GM13977 (cell line): ENCODE results near the gene FASLG.

Source experiments
- DNase-seq: peaks from one replicate; pipeline ENCODE4 v3.0.0; 2012; ENCODE audit warnings: low spot score
- CTCF ChIP-seq: IDR thresholded peaks from 2 replicates; pipeline ENCODE4 v1.5.1; 2012; ENCODE audit warnings: mild to moderate bottlenecking, control low read depth; ENCODE audit not compliant: insufficient read depth; ENCODE audit errors: extremely low read depth, missing control alignments
- in situ Hi-C: fragments of 300-500 bp; cut with MboI; formaldehyde crosslinking; loops from one replicate; pipeline ENCODE4 v1.12.0; 2022; ENCODE audit warnings: low sequenced_read_pairs, low pct_unique_long_range_greater_than_20kb, mixed read lengths, inconsistent platforms; ENCODE audit not compliant: unreplicated experiment

Gene FASLG

GRCh38 chr1:172653015-172653709 lies 5.7 kb upstream of the FASLG start:
- in situ Hi-C loops, result no loop called here
- no peak for DNase-seq
- no peak for TF ChIP-seq CTCF

- no peak for TF ChIP-seq CTCF
- no peak for DNase-seq
- in situ Hi-C loops, result no loop called here
Measured at GRCh38 chr1:172654535-172654934, 4.4 kb upstream of the FASLG start.

- TF ChIP-seq CTCF, result no peak
- in situ Hi-C loops, result no loop called here
- no peak for DNase-seq
Measured at GRCh38 chr1:172656576-172656975, 2.3 kb upstream of the FASLG start.

GRCh38 chr1:172657586-172657985 lies 1.3 kb upstream of the FASLG start:
- DNase-seq, result no peak
- no peak for TF ChIP-seq CTCF
- in situ Hi-C loops, result no loop called here

- TF ChIP-seq CTCF, result no peak
- in situ Hi-C loops, result no loop called here
- DNase-seq, result no peak
Measured at GRCh38 chr1:172661107-172661506, 2.2 kb downstream of the FASLG start.

- peak; percentile 60 for DNase-seq
- in situ Hi-C loops, result no loop called here
- TF ChIP-seq CTCF, result no peak
Measured at GRCh38 chr1:172662464-172663109, 3.7 kb downstream of the FASLG start.
